K562 (cell line): Measurements from ENCODE around the gene IL13. TPM values are rescaled to one million over a fixed set of nuclear protein-coding genes. Genes with fewer than 3 reads are reported as not detected.

Source experiments
- polyA plus RNA-seq, 8 experiments: library from polyadenylated mRNA; depleted of rRNA in 4 of 8; stranded (reverse) in 5 of 8; unstranded in 3 of 8; fragments of >200 nt; fragmentation: Nextera tagmentation in 2 of 8; fragmentation: Illumina TruSeq in 1 of 8; extraction: Ambion mirVana in 2 of 8; extraction: Trizol in 1 of 8; gene quantifications; 2 replicates each; pipeline versions ENCODE4 v1.2.1 to v1.2.3, GENCODE V29; 2011 to 2014; ENCODE audit warnings: inconsistent platforms in 1 of 8, missing spikeins in 1 of 8
- total RNA-seq, 7 experiments: library from RNA; depleted of rRNA in 6 of 7; stranded (reverse); fragments of >200 nt in 6 of 7; fragmentation: Illumina TruSeq in 2 of 7; extraction: Trizol in 2 of 7; gene quantifications; 2 replicates each; pipeline versions ENCODE4 v1.2.1 to v1.2.3, GENCODE V29; 2011 to 2021; ENCODE audit warnings: low replicate concordance in 1 of 7
- TF ChIP-seq, protein P1 (sequence below): fragments of 200-600 bp; sonication (generic); IDR thresholded peaks from one replicate; pipeline ENCODE4 v1.6.1; 2012; ENCODE audit warnings: mild to moderate bottlenecking, low read depth, low read length, inconsistent platforms

The IL13 gene
- total and polyA plus RNA-seq, 9 of the 15 experiments (the other 6 are each of a cell fraction or from before 2014, with no cell fraction given), result not detected

GRCh38 chr5:132659598-132660493 lies 1.9 kb downstream of the IL13 start (continued):
- TF ChIP-seq, protein P1, sequence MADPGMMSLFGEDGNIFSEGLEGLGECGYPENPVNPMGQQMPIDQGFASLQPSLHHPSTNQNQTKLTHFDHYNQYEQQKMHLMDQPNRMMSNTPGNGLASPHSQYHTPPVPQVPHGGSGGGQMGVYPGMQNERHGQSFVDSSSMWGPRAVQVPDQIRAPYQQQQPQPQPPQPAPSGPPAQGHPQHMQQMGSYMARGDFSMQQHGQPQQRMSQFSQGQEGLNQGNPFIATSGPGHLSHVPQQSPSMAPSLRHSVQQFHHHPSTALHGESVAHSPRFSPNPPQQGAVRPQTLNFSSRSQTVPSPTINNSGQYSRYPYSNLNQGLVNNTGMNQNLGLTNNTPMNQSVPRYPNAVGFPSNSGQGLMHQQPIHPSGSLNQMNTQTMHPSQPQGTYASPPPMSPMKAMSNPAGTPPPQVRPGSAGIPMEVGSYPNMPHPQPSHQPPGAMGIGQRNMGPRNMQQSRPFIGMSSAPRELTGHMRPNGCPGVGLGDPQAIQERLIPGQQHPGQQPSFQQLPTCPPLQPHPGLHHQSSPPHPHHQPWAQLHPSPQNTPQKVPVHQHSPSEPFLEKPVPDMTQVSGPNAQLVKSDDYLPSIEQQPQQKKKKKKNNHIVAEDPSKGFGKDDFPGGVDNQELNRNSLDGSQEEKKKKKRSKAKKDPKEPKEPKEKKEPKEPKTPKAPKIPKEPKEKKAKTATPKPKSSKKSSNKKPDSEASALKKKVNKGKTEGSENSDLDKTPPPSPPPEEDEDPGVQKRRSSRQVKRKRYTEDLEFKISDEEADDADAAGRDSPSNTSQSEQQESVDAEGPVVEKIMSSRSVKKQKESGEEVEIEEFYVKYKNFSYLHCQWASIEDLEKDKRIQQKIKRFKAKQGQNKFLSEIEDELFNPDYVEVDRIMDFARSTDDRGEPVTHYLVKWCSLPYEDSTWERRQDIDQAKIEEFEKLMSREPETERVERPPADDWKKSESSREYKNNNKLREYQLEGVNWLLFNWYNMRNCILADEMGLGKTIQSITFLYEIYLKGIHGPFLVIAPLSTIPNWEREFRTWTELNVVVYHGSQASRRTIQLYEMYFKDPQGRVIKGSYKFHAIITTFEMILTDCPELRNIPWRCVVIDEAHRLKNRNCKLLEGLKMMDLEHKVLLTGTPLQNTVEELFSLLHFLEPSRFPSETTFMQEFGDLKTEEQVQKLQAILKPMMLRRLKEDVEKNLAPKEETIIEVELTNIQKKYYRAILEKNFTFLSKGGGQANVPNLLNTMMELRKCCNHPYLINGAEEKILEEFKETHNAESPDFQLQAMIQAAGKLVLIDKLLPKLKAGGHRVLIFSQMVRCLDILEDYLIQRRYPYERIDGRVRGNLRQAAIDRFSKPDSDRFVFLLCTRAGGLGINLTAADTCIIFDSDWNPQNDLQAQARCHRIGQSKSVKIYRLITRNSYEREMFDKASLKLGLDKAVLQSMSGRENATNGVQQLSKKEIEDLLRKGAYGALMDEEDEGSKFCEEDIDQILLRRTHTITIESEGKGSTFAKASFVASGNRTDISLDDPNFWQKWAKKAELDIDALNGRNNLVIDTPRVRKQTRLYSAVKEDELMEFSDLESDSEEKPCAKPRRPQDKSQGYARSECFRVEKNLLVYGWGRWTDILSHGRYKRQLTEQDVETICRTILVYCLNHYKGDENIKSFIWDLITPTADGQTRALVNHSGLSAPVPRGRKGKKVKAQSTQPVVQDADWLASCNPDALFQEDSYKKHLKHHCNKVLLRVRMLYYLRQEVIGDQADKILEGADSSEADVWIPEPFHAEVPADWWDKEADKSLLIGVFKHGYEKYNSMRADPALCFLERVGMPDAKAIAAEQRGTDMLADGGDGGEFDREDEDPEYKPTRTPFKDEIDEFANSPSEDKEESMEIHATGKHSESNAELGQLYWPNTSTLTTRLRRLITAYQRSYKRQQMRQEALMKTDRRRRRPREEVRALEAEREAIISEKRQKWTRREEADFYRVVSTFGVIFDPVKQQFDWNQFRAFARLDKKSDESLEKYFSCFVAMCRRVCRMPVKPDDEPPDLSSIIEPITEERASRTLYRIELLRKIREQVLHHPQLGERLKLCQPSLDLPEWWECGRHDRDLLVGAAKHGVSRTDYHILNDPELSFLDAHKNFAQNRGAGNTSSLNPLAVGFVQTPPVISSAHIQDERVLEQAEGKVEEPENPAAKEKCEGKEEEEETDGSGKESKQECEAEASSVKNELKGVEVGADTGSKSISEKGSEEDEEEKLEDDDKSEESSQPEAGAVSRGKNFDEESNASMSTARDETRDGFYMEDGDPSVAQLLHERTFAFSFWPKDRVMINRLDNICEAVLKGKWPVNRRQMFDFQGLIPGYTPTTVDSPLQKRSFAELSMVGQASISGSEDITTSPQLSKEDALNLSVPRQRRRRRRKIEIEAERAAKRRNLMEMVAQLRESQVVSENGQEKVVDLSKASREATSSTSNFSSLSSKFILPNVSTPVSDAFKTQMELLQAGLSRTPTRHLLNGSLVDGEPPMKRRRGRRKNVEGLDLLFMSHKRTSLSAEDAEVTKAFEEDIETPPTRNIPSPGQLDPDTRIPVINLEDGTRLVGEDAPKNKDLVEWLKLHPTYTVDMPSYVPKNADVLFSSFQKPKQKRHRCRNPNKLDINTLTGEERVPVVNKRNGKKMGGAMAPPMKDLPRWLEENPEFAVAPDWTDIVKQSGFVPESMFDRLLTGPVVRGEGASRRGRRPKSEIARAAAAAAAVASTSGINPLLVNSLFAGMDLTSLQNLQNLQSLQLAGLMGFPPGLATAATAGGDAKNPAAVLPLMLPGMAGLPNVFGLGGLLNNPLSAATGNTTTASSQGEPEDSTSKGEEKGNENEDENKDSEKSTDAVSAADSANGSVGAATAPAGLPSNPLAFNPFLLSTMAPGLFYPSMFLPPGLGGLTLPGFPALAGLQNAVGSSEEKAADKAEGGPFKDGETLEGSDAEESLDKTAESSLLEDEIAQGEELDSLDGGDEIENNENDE, result no peak
- TF ChIP-seq, all 486 proteins: peak for 0
